Stimulated activated CD4-positive, alpha-beta T cell treated with anti-CD3 and anti-CD28 coated beads, Interleukin-1b, Interleukin-23, amount 100 ng/mL, for 4 hours (primary cell): Measurements from ENCODE around the gene TIFAB.

Experiments
- DNase-seq, 2 donors: peaks; one replicate each; pipeline ENCODE4 v3.0.0-alpha.2; 2020; ENCODE audit warnings: low read depth in 2 of 2

The TIFAB gene

DNA sequence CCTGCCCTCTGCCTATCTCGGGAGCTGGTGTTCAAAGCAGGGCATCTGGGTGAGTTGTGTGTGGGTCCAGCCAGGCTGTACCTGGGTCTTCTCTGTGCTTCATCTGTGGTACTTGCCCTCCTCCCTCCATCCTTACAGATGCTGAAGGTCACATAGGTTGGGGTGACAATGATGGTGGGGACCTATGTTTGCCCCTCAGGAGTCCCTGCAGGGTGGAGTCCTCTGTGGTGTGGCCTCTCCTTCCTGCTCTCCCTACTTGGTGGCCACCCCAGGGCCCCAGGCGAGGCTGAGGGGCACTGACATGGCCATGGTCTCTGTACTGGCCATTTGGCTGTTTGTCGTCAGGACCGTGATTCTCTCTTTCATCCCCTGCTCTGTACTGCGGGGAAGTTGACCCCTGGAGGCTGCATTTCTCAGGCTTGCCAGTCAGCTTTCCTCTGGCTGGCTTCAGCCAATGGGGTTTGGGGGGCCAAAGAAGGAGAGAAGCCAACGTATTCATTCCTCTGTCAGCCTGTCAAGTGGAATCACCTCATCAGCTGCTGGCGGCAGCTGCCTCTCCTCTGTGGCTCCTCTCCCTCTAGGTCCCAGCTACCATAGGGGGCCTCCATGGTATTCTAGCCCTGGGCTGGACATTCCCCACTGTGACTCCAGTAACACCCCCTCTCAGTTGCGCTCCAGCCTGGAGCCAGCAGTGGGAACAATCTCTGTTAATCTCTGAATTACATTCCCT is 9.6 kb downstream of the TIFAB start:
- DNase-seq, result no peak

DNA sequence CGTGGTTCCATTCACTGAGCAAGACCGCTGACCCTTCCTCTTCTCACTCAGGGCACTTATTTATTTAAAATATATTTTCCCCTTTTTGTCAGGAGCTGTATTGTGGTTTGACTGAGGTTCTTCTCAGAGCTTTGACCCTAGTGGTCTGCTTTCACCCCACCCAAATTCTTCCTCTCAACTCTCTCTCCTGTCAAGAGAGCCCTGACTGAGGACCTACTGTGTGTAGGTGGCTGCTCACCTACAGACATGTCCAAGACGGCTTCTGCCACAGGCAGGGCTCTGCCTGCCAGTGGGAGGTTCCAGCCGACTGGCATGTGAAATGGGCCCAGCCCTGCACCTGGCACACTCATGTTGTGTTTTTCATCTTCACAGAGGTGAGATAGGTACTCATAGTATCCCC is 10.2 kb downstream of the TIFAB start:
- DNase-seq, result no peak

DNA sequence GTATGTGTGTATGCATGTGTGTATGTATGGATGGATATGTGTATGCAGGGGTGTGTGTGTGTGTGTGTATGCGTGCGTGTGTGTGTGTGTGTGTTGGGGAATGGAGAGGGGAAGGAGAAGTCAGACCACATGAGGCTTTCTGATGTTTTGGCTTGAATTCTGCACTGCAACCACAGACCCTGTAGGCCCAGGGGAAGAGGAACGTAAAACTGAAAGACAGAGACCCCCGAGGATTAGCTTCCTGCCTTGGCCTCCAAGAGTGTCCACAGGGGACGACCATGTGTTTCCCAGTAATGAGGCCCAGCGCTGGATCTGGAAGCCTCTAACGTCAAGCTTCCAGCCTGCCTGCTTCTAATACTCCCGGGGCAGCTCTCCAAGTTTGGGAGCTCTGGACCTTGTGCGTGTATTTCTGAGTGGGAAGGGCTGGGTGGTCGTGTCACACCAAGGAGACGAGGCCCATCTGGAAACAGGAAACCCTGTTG is 10.8 kb downstream of the TIFAB start:
- DNase-seq, result no peak

DNA sequence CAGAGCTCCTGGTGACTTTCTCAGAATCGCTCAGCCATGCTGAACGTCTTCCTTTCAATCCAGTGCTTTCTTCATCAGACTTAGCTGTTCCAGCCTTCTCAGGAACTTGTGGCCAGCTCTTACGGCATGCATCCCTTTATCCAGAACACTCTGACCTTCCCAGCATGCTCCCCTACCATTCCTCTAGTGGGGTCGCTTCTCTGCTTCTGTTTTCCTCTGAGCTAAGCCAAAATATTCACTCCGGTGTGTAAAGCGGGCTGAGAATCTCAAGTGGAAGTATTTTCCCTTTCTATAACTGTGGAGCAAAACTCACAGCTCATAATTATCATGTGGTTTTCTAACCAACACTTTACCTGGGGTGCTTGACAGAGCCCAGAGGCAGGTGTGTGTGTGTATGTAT is 11.2 kb downstream of the TIFAB start:
- no peak for DNase-seq

DNA sequence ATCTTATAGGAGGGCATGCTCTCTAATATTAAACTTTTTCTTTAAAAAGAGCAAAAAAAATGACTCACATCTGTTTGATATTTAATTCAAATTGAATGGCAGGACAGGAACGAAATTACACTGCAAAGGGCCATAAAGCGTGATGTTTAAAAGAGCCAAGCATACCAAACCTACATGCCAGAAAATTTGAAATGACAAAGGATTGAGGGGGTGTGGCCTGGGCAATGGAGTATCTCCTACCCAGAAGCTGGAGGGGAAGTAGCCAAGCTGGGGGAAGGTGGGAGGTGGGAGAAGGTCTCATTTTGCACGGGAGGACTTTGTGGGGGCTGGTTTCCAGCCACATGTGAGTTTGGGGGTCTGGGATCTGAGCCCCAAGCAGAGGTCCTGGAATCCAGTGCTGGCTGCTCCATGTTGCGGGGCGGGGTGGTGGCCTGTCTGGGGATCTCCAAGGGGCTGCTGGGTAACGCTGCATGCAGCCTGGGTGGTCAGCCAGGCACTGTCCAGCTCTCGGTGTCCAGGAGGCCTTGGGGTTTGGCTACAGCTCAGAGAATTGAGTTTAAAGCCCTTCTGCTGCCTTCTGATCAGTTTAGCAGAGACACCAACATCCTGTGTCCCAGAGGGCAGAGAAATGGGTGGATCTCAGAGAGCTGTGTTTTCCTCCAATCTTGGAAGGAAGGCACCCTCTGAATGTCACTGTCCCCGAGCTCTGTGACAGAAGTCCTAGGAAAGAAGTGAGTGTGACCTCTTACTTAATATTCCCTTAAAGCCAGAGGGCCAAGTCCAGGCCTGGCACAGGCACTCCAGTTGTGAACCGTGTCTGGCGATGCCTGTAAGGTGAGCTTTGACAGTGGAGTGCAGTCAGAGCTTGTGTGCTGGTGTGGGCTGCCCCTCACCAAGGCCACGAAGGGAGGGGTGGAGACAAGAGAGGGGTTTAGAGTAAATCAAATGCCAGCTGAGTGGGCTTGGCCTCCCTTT is 12.6 kb downstream of the TIFAB start:
- DNase-seq, result no peak

DNA sequence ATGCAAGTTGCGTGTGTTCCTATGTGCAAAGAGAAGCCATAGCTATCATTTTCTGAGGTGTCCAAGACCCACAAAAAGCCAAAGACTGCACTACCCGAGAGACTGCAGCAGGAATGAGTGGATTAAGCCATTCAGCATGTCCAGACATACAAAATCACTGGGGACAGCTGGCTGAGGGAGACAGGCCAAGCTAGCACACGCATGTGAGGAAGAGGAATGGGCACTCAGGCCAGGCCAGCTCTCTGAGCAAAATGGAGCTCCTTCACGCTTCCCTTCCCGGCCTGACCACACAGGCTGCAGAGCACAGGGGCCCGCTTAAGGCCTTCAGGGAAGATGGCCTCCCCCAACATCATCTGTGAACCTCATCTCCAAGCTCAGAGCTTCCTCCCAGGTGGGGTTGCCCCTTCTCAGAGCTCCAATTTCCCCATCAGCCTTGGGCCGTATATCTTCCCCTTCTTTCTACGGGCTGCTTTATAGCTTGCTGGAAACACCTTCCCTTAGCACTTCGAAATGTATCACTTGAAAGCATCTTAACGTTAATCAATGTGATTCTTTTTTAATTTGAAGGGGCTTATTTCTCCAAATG is 13.4 kb downstream of the TIFAB start:
- DNase-seq, result no peak

DNA sequence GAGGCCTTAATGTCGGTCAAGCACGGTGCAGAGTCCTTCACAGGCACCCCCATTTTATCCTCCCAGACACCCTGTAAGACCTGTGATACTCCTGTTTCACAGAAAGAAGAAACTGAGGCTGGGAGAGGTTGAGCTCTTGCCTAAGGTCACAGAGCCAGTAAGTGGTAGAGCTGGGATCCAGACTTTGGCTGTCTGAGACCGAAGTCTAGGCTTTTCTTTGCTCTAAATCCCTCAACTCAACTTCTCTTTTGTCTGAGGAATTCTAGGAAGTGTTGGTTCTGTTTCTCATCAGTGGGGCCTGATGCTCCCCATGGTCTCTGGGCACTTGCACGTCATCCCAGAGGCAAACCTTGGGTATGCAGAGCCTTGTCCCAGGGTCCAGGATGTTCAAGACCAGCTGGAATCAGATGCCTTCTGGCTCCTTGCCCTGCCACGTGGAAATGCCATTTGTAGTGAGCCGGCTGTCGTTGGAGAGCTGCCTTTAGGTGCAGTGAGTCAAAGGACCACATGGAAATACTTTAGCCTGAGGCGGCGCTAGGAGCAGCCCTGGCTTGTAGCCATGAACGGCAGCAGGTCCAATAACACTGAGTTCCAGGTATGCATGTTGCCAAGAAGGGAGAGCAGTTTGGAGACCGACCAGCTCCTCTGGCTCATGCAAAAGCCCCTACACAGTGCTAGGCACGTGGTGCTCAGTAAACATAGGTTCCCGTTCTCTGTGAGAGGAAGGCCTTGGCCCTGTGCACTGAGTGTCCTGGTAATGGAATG is 14.2 kb downstream of the TIFAB start:
- no peak for DNase-seq

DNA sequence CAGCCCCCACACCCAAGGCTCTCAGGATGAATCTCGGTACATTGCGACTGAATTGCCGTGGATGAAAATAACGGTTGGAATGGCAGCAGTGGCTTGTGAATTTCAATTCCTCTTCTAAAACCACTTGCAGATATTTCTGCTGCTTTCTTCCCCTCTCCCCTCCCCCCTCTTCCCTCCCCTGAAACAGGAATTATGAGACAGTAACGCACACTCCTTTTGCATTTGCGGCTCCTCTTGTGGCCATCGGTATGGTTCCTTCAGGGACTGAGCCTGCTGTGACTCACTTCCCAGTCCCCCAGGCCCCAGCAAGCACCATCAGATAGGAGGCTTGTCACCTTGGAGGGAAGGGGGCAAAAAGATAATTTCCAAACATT is 14.7 kb downstream of the TIFAB start:
- no peak for DNase-seq

DNA sequence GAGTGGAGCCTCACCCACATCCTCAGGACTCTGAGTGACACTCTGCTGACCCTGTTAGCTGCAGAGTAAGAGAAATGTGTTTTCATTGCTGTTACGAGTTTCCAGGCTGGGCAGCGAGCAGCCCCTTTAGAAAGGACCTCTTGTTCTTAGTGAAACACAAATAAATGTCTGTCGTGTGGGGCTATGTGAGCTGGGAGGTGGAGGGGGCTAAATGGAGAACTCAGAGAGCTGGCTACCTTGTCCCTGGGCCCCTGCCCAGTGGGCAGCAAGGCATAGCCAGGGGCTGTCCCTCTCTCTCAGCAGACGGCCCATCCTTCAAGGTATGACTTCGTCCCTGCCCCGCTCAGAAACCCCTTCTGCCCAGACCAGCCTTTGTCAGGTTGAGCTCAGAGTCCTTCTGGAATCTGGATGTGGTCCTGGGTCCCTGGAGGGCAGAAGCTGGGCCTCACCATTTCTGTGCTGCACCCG is 15.2 kb downstream of the TIFAB start:
- DNase-seq, result no peak

DNA sequence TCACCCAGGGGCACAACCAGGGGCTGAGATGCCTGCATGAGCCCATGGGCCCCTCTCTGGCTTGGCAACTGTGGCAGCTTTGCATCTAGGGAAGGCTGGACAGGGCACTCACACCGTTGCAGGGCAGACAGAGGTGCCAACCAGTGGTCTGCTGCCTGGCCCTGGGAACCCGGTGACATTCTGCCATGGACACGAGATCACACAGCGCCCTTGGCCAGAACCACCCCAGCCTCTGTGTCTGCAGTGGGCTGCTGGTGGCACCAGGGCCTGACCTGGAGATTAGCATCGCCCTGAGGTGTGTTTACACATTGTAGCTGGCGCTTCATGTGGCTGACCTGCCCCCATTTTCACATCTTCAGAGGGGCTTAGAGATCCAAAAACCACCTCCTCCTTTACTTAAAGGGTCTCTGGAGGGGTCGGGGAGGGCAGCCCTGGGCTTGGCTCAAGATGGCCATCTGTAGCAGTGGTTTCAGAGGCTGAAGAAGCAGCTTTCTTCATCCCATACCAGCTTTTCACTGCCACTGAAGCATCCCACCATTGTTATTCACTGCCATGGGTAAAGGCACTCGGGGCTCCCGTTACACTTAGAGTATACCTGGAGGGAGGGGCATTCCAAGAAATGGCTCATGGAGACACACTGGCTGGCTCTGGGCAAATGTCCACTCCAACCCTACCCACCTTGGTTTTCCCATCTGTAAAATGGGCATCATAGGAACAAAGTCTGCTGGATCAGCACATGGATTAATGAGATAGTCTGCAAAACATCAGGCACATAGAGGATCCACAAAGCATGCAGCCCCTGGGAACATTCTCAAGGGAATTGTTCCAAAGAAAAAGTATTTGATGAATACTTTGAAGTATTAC is 16.5 kb downstream of the TIFAB start:
- DNase-seq, result no peak

DNA sequence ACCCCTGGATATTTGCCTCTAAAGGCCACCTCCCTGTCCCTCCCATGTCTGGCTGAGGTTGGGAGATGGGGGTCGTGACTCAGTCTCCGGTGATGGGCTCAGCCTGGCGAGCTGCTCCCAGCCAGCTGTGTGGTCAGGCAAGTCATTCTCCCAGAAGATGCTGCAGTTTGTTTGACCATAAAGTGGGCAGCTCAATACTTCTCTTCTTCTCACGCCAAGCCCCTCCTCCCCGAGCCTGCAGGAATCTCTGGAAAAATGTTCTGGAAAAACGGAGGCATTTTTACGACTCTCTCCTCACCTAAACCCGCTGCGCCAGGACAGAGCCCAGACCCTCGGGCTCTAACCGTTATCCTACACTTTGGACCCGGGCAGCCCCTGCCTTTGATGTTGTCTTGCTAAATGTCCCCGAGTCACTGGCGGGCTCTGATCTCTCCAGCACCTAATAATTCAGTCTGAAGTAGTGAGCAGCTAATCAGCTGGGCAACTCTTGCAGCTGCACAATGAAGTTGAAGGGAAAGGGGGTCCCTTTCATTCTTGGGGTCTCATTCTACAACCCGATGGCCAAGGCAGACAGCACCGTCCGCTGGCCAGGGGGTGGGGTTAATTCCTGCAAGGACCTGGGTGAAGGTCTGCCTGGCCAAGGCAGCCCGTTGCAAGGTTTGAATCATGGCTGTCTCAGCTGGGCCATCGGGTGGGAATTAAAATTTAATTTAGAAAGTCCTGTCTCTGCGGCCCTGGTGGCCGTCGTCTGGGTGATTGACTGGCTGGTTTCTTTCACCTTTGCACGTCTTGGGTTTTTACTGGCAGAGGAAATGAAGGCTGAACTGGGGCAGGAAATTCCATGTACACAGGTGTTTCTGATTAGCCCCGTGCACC is 17.3 kb downstream of the TIFAB start:
- no peak for DNase-seq

DNA sequence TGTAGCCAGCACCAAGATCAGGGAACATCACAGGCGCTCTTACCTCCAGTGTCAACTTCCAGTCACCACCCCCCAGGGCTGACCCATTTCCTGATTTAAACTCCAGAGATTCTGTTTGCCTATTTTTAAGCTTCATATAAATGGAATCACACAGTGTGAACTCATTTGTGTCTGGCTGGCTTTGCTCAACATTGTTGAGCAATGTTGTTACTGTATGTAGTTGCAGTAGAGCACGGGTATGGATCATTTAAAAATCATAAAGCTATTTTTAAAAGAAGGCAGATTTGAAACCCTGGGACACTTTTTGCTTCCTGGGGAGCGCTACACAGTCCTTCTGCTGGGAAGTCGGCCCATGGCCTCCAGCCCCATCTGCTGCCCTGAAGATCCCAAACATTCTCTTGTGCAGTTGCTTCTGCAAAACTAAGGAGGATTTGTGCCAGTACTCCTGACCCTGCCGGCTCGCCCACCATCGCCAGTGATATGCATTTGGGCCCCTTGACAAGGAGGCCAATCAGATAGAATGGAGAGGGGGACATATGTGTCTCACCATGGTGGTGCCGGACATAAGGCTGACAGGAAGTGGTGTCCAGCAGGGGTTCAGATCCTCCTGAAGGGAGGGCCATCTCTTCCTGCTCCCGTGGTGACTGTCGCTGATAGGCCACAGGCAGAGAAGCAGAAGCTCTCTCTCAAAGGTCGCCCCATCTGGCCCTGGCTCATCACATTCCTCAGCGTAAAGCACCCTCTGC is 18.3 kb downstream of the TIFAB start:
- no peak for DNase-seq

DNA sequence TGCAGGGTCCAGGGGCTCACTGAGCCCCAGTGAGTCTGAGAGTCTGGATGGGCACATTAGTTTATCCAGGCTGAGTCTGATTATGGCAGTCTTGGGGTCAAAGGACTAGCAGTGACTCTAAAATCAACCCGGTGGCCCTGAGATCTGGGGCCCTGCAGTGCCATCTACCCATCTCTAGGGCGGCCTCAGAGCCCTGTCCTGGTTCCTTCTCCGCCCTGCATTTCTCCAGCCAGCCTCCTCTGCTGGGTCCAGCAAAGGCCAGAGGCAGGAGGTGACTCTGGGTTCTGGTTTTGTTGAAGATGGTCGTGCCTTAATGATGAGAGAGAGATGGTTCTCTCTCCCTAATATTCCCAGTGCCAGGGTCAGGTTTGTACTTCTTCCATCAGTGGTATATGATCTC is 20.0 kb downstream of the TIFAB start:
- DNase-seq, result no peak

DNA sequence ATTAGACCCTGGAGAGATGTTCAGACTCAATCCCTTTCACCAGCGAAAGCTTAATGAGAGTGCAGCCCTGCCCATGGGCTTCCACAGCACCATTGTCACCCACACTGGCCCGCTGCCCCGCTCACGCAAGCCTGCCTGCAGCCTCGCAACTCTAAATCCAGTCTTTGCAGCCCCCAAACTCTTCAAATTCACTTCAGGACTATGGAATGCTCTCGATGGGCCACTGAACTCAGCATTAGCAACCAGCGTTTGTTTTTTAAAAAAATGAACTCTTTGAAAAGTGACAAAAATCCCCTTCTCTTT is 22.1 kb downstream of the TIFAB start:
- no peak for DNase-seq

DNA sequence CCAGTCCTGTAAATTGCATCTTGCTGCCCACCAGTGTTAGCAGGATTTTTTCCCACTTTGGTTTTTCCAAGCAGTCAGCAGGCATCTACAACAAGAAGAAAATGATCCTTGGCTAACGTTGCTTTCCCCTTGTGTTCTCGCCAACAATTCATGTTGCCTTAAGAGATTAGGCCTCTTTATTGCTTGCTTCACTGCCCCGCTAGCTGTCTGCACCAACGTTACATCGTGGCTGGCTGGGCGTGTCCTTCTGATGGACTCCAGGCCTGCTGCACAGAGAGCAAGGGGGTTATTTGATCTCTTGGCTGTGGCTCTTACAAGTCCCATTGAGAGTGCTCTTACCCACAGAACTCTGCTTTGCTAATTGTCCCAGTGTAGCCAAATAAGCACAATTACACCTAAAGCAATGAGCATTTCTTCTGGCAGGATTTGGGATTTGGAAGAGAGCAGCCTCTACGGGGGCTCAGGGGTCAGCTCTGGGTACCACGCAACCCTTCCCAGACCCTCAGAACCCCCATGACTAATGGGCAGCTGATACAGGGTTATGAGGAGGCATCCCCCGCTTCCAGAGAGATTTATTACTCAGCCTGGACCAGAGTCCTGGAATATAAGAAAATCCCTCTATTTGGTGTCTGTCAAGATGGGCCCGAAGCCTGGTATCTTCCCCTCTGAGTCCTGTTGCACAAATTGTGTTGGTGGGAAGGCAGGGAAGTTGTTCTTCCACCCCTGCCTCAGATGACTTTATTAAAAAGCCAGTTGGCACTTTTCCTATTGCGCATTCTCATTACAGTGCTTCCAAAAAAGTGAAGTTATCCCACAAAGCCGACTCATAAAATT is 22.6 kb downstream of the TIFAB start:
- no peak for DNase-seq

DNA sequence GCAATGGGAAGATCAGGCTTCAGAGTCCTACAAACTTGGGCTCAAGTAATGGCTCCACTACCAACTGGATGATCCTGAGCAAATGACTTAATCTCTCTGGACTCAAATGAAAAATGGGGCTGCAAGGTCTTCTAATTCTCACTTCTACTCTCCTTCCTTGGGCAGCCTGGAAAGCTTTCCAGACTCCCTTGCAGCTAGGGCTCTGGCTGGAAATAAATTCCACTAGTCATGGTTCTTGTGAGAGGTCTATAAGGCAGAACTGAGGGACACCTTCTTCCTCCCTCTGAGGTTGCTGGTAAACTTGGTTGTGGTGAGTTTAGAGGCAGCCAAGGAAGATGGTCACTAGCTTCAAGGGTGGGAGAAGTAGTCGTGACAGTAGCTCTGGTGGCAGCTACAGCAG is 23.6 kb downstream of the TIFAB start:
- DNase-seq, result no peak

DNA sequence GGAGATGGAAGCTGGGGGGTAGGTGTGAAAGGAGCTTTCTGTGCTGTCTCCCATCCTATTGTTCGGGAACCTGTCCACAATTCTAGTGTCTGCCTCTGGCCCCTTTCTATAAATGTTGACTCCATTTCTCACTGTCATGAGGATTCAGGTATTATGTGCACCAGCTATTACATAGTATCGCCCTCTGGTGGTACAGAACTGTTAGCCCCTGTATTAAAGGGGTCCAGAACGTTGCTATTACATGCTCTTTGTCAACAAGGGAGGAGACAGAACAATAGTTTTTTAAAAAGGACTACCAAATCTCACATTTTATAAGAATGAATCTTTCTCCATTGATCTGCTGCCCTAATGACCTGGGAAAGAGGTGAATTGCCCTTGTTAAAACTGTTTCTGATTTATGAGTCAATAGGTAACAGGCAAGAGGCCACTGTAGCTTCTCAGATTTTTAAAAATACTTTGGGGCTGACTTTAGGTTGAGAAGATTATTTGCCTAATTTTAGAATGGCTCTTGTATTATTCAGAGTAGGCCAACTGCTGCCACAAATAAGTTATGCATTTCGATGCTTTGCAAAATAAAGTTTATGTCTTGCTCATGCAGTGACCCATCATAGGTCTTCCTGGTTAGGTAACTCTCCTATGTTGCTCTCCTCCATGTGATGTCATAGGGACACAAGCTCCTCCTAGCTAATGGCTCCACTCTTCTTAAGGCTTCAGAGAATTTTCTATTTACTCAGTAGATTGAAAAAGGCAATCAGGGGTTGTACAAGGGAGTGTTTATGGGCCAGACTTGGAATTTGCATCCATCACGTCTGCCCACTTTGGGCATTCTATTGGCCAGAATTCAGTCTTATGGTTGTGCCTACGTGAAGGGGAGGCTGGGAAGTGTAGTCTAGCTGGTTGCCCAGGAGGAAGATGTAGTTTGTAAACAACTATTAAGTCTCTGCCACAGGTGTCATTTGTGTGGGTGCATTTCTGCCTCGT is 25.8 kb downstream of the TIFAB start:
- DNase-seq, result peak in 1 of 2 donors; percentile 13
